KOPT-K1 (cell line): ENCODE data around the gene MSH3.
"Not testable (repeated sequence)": the region's sequence is repeated elsewhere in the genome, so short reads cannot be mapped to it uniquely, and the experiment has no call there.

ENCODE experiments used
- H3K27ac ChIP-seq: fragments of 200-600 bp; sonication (generic); 2 replicates; pipeline ENCODE4 v1.5.1; 2016; ENCODE audit warnings: antibody characterized with exemption, mild to moderate bottlenecking, low read depth, low read length; ENCODE audit not compliant: poor library complexity, severe bottlenecking
- H3K36me3 ChIP-seq: fragments of 200-600 bp; sonication (generic); 2 replicates; pipeline ENCODE4 v1.5.1; 2017; ENCODE audit warnings: antibody characterized with exemption, mild to moderate bottlenecking, low read length, moderate library complexity; ENCODE audit not compliant: insufficient read depth
- H3K9me3 ChIP-seq: fragments of 200-600 bp; sonication (generic); 2 replicates; pipeline ENCODE4 v1.5.1; 2017; ENCODE audit warnings: antibody characterized with exemption, low read length, mild to moderate bottlenecking; ENCODE audit not compliant: insufficient read depth, poor library complexity, severe bottlenecking

MSH3 gene

DNA sequence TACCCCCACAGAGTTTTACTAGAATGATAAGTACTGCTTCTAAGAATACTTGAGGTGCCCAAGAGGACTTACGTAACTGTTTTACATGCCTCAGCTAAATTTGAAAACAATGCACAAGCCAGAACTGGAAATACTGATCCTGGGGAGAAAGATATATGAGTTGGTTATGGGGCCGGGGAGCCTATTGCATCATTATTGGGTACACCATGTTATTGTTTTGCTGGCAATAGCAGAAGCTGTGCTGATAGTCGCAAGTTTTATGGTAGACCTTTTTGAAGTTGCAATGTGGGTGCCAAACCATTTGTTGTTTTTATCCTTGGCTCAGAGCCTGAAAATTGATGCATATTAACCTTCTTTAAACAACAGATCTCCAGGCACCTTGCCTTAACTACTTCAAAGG lies 108.8 kb downstream of the MSH3 start:
- Histone ChIP-seq H3K36me3 (peaks cover 27% of the 10 kb centered on the region), H3K27ac (no peak overlapping the region), H3K9me3 (no peaks in the 10 kb centered on the region)

DNA sequence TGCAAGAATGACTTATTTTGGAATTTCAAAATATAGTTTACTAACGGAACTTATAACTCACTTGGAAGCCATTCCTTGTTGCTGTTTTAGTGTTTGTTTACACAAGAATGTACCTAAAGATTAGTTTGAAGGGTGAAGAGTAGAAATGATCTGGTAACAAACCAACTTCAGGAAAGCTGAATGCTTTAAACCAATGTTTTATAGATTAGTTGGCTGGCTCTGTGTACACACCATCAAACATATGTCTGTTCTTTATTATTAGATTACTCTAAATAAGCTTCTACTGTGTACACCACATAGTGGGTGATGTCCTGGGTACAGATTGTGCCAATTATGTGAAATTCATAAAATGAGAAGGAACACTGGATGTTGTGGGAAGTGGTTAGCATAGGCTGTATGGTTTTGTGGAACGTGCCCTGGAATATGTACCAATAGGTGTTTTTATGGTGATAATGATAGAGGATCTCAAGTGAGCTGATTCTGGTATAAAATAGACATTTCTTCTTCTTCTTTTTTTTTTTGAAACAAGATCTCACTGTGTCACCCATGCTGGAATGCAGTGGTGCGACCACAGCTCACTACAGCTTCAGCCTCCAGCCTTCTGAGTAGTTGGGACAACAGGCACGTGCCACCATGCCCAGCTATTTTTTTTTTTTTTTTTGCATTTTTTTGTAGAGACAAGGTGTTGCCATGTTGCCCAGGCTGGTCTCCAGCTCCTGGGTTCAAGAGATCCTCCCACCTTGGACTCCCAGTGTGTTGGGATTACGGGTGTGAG lies 109.6 kb downstream of the MSH3 start:
- Histone ChIP-seq H3K36me3 (peaks cover 34% of the 10 kb centered on the region), H3K27ac (no peak overlapping the region), H3K9me3 (no peaks in the 10 kb centered on the region)

DNA sequence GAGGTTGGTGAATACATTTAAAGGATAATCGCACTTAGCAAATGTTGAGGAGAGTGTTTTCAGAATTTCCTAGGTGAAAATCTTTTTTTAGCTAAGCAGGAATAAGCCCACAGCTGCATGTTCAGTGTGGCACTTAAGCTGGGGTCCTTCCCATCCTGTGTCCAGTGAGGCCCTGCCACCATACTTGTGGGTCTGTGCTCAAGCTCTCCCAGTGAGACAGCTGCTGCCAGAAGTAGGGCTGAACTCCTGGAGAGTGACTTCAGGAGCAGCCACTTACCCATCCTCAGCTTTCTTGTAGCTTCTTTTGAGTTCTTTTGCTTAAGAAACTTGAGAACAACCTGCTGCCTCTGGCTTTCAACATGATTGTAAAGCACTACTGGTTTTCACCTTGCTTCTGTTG lies 110.3 kb downstream of the MSH3 start:
- Histone ChIP-seq H3K9me3 (no peaks in the 10 kb centered on the region), H3K36me3 (peaks cover 39% of the 10 kb centered on the region), H3K27ac (no peak overlapping the region)

DNA sequence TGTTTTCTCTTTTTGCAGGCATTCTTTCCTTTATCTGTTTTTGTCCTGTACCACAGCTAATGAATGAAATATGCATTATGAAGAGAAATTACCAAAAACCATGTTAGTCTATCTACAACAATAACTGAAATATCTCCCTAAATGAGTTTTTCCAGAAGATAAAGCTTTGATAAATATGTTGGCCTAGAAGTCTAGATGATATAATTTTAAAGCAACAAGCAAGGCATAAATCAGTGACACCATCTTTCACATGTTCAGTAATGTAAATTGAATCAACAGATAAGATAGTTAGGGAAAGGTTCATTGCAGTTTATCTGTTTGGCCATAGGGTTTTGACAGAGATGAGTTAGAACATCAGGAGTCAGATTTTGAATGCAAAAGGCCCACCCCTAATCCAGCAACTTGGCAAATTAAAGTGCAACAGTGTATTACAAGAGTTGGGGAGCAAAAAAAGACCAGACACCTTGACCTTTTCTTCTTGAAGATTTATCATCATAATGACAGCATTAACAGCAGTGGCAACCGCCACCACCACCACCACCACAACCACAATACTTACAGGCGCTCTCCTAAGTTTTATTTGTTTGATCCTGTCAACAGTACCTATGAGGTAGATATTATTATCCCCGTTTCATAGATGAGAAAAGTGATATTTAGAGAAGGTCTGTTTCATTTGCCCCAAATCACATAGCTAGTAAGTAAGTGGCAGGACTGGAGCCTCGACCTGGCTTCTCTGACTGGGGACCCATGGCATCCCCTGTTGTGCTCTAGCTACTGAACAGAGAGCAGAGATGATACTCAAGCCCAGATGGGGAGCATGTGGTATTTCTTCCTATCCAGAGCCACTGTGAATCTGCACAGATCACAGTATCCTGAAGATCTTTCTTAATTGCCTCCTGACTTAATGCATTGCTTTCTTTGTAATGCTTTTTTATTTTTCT lies 123.2 kb downstream of the MSH3 start:
- Histone ChIP-seq H3K27ac (peak overlapping the region; percentile 17), H3K9me3 (no peaks in the 10 kb centered on the region), H3K36me3 (peaks cover 36% of the 10 kb centered on the region)

GRCh38 chr5:80780024-80780423 lies 125.6 kb downstream of the MSH3 start:
- H3K9me3 ChIP-seq, result no peaks in the 10 kb centered on the region
- H3K27ac ChIP-seq, result no peak overlapping the region
- peaks cover 31% of the 10 kb centered on the region for H3K36me3 ChIP-seq

DNA sequence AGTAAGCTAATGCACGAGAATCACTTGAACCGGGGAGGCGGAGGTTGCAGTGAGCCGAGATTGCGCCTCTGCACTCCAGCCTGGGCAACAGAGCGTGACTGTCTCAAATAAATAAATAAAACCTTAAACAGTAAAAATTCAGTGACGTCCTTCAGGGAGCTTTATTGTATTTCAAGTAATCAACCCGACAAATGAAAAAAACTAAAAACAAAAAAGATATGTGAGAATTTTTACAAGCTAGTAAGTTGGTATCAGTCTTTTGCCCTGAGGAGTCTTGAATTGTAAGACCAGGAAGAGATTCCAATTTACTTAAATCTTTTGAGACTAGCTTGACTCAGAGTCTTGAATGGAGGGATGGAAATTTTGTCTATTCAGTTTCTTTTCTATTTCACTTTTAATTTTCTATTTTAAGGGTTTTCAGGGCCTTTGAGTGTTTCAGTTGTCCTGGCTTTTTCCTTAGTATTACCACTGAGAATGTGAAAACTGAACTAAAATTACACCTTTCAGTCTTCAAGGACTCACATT lies 126.4 kb downstream of the MSH3 start:
- H3K36me3 ChIP-seq, result peaks cover 30% of the 10 kb centered on the region
- H3K27ac ChIP-seq, result no peak overlapping the region
- H3K9me3 ChIP-seq, result no peaks in the 10 kb centered on the region

DNA sequence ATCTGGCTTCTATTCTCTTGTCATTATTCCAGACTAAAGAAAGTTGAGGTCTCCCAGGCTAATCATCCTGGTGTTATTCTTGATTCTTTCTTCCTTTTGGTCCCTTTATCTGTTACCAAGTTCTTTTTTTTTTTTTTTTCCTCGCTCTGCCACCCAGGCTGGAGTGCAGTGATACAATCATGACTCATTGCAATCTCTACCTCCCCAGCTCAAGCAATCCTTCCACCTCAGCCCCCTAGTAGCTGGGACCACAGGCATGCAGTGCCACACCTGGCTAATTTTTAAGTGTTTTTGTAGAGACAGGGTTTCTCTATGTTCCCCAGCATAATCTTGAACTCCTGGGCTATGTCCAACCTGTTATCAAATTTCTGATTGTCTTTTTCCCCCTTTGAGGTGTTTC lies 126.9 kb downstream of the MSH3 start:
- peaks cover 28% of the 10 kb centered on the region for H3K36me3 ChIP-seq
- no peak overlapping the region for H3K27ac ChIP-seq
- no peaks in the 10 kb centered on the region for H3K9me3 ChIP-seq

GRCh38 chr5:80782626-80783025 lies 128.2 kb downstream of the MSH3 start:
- Histone ChIP-seq H3K9me3 (no peaks in the 10 kb centered on the region), H3K36me3 (peaks cover 28% of the 10 kb centered on the region), H3K27ac (no peak overlapping the region)

DNA sequence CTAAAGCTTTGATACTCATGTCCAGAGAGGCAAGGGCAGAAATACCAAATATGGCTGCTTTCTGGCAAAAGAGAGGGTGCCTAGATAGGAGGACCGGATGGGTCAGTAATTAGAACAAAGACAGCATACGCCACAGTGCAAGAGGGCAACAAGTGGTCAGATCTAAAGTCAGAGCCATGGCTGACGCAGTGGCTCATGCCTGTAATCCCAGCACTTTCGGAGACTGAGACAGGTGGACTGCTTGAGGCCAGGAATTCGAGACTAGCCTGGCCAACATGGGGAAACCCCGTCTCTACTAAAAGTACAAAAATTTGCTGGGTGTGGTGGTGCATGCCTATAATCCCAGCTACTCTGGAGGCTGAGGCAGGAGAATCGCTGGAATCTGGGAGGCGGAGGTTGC lies 129.3 kb downstream of the MSH3 start:
- not testable (repeated sequence) for H3K9me3 ChIP-seq, H3K27ac ChIP-seq
- H3K36me3 ChIP-seq, result peaks cover 28% of the 10 kb centered on the region

DNA sequence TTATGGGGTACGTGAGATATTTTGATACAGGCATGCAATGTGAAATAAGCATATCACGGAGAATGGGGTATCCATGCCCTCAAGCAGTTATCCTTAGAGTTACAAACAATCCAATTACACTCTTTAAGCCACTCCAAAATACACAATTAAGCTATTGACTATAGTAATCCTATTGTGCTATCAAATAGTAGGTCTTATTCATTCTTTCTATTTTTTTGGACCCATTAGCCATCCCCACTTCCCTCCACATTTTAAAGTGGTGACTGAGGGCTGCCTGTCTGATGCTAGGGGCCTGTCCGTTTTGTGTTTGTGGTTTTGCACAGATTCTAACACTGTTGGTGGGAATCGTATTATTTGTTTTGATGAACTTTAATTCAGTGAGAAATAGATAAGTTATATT lies 130.0 kb downstream of the MSH3 start:
- peaks cover 27% of the 10 kb centered on the region for H3K36me3 ChIP-seq
- H3K27ac ChIP-seq, result no peak overlapping the region
- no peaks in the 10 kb centered on the region for H3K9me3 ChIP-seq

DNA sequence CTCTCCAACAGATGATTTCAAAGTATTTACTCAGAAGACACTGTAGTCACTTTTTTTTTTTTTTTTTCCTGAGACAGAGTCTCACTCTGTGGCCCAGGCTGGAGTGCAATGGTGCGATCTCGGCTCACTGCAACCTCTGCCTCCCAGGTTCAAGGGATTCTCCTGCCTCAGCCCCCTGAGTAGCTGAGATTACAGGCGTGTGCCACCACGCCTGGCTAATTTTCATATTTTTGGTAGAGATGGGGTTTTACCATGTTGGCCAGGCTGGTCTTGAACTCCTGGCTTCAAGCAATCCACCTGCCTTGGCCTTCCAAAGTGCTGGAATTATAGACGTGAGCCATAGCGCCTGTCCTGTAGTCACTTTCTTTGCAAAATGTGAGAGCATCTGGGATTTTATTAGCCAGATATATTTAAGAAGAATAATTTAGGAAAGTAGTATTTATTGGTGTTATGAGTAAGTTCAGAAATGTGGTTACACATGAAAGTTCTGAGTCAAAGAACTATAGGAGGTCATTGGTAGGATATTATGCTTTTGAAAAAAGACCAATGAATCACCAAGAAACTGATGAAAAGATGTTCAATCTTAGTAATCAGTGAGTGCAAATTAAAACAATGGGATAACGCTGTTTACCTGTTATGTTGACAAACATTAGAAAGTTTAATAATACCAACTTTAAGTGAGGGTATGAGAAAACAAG lies 135.0 kb downstream of the MSH3 start:
- H3K36me3 ChIP-seq, result peaks cover 43% of the 10 kb centered on the region
- not testable (repeated sequence) for H3K9me3 ChIP-seq, H3K27ac ChIP-seq

DNA sequence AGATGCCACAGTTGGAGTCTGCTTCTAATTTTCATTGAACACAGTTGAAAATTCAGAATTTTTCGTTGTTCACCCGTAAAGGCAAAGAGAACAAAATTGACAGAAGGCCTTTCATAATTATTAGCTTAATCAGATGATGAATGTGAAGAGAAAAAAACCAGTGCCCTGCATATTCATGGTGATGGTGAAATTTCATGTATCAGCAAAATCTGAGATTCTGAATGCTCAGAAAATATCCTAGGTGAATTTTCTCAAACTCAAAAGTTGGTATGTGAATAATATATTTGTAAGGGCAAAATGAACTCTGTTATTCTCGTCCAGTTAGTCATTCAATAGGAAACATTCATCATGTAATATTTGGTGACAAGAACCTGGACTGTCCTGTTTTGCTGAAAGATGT lies 136.2 kb downstream of the MSH3 start:
- Histone ChIP-seq H3K9me3 (no peaks in the 10 kb centered on the region), H3K27ac (no peak overlapping the region), H3K36me3 (peaks cover 52% of the 10 kb centered on the region)

GRCh38 chr5:80793354-80793753 lies 138.9 kb downstream of the MSH3 start:
- Histone ChIP-seq H3K9me3 (no peaks in the 10 kb centered on the region), H3K36me3 (peaks cover 67% of the 10 kb centered on the region)

DNA sequence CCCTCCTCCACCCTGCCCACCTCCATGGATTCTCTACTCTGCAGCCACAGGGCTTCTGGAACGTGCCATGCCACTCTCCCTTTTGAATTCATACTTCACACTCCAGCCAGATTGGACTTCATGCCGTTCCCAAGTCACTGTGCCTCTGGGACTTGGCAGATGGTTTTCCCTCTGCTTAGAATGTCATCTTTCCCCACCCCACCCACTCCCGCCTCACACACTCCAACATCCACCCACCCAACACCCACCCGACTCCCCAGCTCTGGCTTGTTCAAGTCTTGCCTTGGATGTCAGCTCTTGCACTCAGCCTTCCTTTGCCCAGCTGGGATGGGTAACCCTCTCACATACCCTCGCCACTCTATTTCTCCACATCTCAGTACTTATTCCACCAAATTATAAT lies 142.4 kb downstream of the MSH3 start:
- Histone ChIP-seq H3K27ac (no peak overlapping the region), H3K36me3 (peaks cover 67% of the 10 kb centered on the region)

More at GRCh38 chr5:80793354-80793753, 138.9 kb downstream of the MSH3 start:
- no peak overlapping the region for H3K27ac ChIP-seq

More for the DNA sequence above, 142.4 kb downstream of the MSH3 start:
- H3K9me3 ChIP-seq, result no peaks in the 10 kb centered on the region
